Measurements from ENCODE around the gene CD44. TPM values are rescaled to one million over a fixed set of nuclear protein-coding genes. Genes with fewer than 3 reads are reported as not detected.

CD44 gene
- polyA plus RNA-seq, 1 donor from 2014 or later: 0.77 TPM

GRCh38 chr11:35204614-35205013 is 65.6 kb downstream of the CD44 start:
- Histone ChIP-seq H3K9ac (ENCODE audit: low read length) (no peak overlapping the region), H2AFZ (ENCODE audit: low read depth, low read length) (no peak overlapping the region), H3K27me3 (ENCODE audit: insufficient read depth, low read depth, low read length) (no peaks in the 10 kb centered on the region), H3K9me3 (ENCODE audit: low read length) (no peaks in the 10 kb centered on the region), H3K4me3 (ENCODE audit: low read length) (no peak overlapping the region), H3K27ac (ENCODE audit: low read length) (no peak overlapping the region), H3F3A (ENCODE audit: insufficient read depth, low read length, poor library complexity, severe bottlenecking) (no peaks in the 10 kb centered on the region), H3K4me2 (ENCODE audit: low read length) (no peak overlapping the region), H3K9me2 (ENCODE audit: insufficient read depth, low read length) (no peaks in the 10 kb centered on the region), H4K20me1 (ENCODE audit: insufficient read depth) (no peaks in the 10 kb centered on the region), H3K79me2 (replicated peaks; ENCODE audit: insufficient read depth, low read length) (no peaks in the 10 kb centered on the region), H3K36me3 (ENCODE audit: insufficient read depth, low read length) (no peaks in the 10 kb centered on the region)
- TF ChIP-seq EP300 (conservative IDR thresholded peaks at IDR 0.05; ENCODE audit: poor library complexity, severe bottlenecking): no peak
- TF ChIP-seq POLR2AphosphoS5 (IDR thresholded peaks at IDR 0.05): no peak
- no peak for TF ChIP-seq TAF1 (IDR thresholded peaks at IDR 0.05; ENCODE audit: low read depth)
- no peak for TF ChIP-seq SMC3 (conservative IDR thresholded peaks at IDR 0.05; ENCODE audit: poor library complexity)
- TF ChIP-seq REST (IDR thresholded peaks at IDR 0.05; ENCODE audit: borderline replicate concordance): no peak
- TF ChIP-seq CTCF (IDR thresholded peaks at IDR 0.05; ENCODE audit: poor library complexity, severe bottlenecking): no peak
- no peak for TF ChIP-seq RAD21 (conservative IDR thresholded peaks at IDR 0.05)
- TF ChIP-seq MXI1 (conservative IDR thresholded peaks at IDR 0.05; ENCODE audit: poor library complexity, severe bottlenecking): no peak
- TF ChIP-seq EZH2 (IDR thresholded peaks at IDR 0.05; ENCODE audit: borderline replicate concordance, insufficient read depth, low read length, poor library complexity, severe bottlenecking): no peak

- Histone ChIP-seq H4K20me1 (ENCODE audit: insufficient read depth) (no peaks in the 10 kb centered on the region), H3F3A (ENCODE audit: insufficient read depth, low read length, poor library complexity, severe bottlenecking) (no peaks in the 10 kb centered on the region), H3K4me2 (ENCODE audit: low read length) (no peak overlapping the region), H3K9me3 (ENCODE audit: low read length) (no peaks in the 10 kb centered on the region), H3K79me2 (replicated peaks; ENCODE audit: insufficient read depth, low read length) (no peaks in the 10 kb centered on the region), H2AFZ (ENCODE audit: low read depth, low read length) (no peak overlapping the region), H3K36me3 (ENCODE audit: insufficient read depth, low read length) (no peaks in the 10 kb centered on the region), H3K27ac (ENCODE audit: low read length) (no peak overlapping the region), H3K9me2 (ENCODE audit: insufficient read depth, low read length) (no peaks in the 10 kb centered on the region), H3K4me3 (ENCODE audit: low read length) (no peak overlapping the region), H3K9ac (ENCODE audit: low read length) (no peak overlapping the region), H3K27me3 (ENCODE audit: insufficient read depth, low read depth, low read length) (no peaks in the 10 kb centered on the region)
- TF ChIP-seq SMC3 (conservative IDR thresholded peaks at IDR 0.05; ENCODE audit: poor library complexity) (no peak), REST (IDR thresholded peaks at IDR 0.05; ENCODE audit: borderline replicate concordance) (no peak), EZH2 (IDR thresholded peaks at IDR 0.05; ENCODE audit: borderline replicate concordance, insufficient read depth, low read length, poor library complexity, severe bottlenecking) (no peak), CTCF (IDR thresholded peaks at IDR 0.05; ENCODE audit: poor library complexity, severe bottlenecking) (no peak), EP300 (conservative IDR thresholded peaks at IDR 0.05; ENCODE audit: poor library complexity, severe bottlenecking) (no peak), POLR2AphosphoS5 (IDR thresholded peaks at IDR 0.05) (no peak)
Observed at GRCh38 chr11:35206616-35207015, 67.6 kb downstream of the CD44 start.
